PC-9 (cell line): ENCODE data around the gene SFN.

Experiments used
- CTCF ChIP-seq: fragments of 200-600 bp; sonication (generic); conservative IDR thresholded peaks from 2 replicates; pipeline ENCODE4 v1.6.1; 2017; ENCODE audit warnings: mixed run types, antibody characterized with exemption, mild to moderate bottlenecking, moderate library complexity
- EZH2 ChIP-seq: fragments of 200-600 bp; sonication (generic); IDR thresholded peaks from 2 replicates; pipeline ENCODE4 v1.8.0; 2017; ENCODE audit warnings: antibody characterized with exemption, low read depth

- TF ChIP-seq EZH2 (no peak), CTCF (no peak)
These were observed 1.9 kb downstream of the SFN start for GRCh38 chr1:26864610-26865480.
